Activated T-helper 17 cell treated with anti-CD3 and anti-CD28 coated beads, Interleukin-2, amount 50 U/mL, for 72 hours (primary cell): ENCODE measurements around the gene RPL10L. TPM values are rescaled to one million over a fixed set of nuclear protein-coding genes. Genes with fewer than 3 reads are reported as not detected.

ENCODE experiments used
- ATAC-seq: fragments of 150-1000 bp; cut with Tn5 transposase; replicated peaks from 2 replicates; pipeline ENCODE4 v1.10.0; 2021; ENCODE audit warnings: mild to moderate bottlenecking, moderate library complexity
- H3K27ac Mint-ChIP-seq: one replicate; pipeline ENCODE4 v1.8.0; 2022; ENCODE audit warnings: mixed read lengths
- H3K27me3 Mint-ChIP-seq: one replicate; pipeline ENCODE4 v1.8.0; 2022; ENCODE audit warnings: mixed read lengths
- H3K36me3 Mint-ChIP-seq: one replicate; pipeline ENCODE4 v1.8.0; 2022; ENCODE audit warnings: low read depth, mild to moderate bottlenecking, mixed read lengths
- H3K4me1 Mint-ChIP-seq: one replicate; pipeline ENCODE4 v1.8.0; 2022; ENCODE audit warnings: mixed read lengths
- H3K4me3 Mint-ChIP-seq: one replicate; pipeline ENCODE4 v1.8.0; 2022; ENCODE audit warnings: mild to moderate bottlenecking, mixed read lengths
- H3K9me3 Mint-ChIP-seq: one replicate; pipeline ENCODE4 v1.8.0; 2022; ENCODE audit warnings: mixed read lengths
- total RNA-seq, 2 donors: library from RNA; stranded (reverse); gene quantifications; one replicate each; pipeline ENCODE4 v1.2.3, GENCODE V29; 2022

RPL10L gene
- not detected for total RNA-seq

GRCh38 chr14:46651526-46652144 is at the start of gene RPL10L:
Gene RPL10L, minus strand, starts transcription at chr14:46651781. Its CDS starts 45 bp downstream, at chr14:46651736.
- H3K4me3 Mint-ChIP-seq = no peak within 1 kb of the TSS
- H3K27ac Mint-ChIP-seq = no peak within 1 kb of the TSS
- H3K27me3 Mint-ChIP-seq = no peaks in the 10 kb centered on the region
- ATAC-seq = no peak
- H3K4me1 Mint-ChIP-seq = no peaks in the 10 kb centered on the region
- no peaks in the 10 kb centered on the region for H3K36me3 Mint-ChIP-seq
- H3K9me3 Mint-ChIP-seq = peaks cover 10% of the 10 kb centered on the region

DNA sequence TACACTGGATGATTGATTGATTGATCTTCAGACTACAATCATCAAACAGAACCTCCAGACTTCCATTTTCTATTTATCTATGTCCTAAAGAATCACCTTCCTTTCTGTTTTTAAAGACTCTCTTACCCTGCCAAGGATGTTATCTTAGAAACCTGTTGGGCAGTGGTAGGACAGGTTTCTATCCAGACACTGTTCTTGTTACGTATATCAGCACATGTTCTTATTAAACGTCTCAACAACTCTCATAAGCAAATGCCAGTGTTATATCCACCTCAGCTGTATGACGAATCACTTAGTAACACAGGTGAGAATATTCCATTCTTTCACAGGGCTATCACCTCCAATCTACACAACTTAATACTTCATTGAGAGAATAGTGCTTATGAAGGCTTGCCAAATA is 40.2 kb upstream of the RPL10L start:
- Mint-ChIP-seq H3K4me3 (no peak overlapping the region), H3K9me3 (peaks cover 19% of the 10 kb centered on the region), H3K27me3 (no peaks in the 10 kb centered on the region), H3K36me3 (no peaks in the 10 kb centered on the region), H3K4me1 (no peaks in the 10 kb centered on the region), H3K27ac (no peak overlapping the region)
- no peak for ATAC-seq

DNA sequence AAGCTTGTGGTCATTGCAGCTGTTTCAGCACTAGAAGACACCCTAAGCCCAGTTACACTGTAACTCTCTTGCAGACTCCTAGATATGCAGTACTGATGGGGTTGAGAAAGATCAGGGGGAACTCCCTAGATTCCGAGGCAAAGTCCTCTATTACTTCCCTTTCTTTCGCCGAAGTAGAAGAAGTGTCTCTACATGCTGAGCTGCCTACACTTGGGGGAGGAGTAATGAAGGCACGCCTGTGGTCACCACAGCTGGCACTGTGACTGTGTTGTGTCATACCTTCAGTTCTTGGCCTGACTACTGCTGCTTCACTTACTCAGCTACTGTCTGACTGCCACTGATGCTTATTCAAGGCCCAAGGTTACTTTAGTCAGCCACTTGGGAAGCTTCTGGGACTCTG is 35.1 kb upstream of the RPL10L start:
- H3K4me1 Mint-ChIP-seq = no peaks in the 10 kb centered on the region
- H3K27me3 Mint-ChIP-seq = no peaks in the 10 kb centered on the region
- no peaks in the 10 kb centered on the region for H3K36me3 Mint-ChIP-seq
- H3K4me3 Mint-ChIP-seq = no peak overlapping the region
- H3K9me3 Mint-ChIP-seq = peaks cover 13% of the 10 kb centered on the region
- ATAC-seq = no peak
- no peak overlapping the region for H3K27ac Mint-ChIP-seq

GRCh38 chr14:46672128-46672527 is 20.5 kb upstream of the RPL10L start:
- Mint-ChIP-seq H3K27ac (no peak overlapping the region), H3K9me3 (peaks cover 4% of the 10 kb centered on the region), H3K4me1 (no peaks in the 10 kb centered on the region), H3K27me3 (no peaks in the 10 kb centered on the region), H3K4me3 (no peak overlapping the region), H3K36me3 (no peaks in the 10 kb centered on the region)
- no peak for ATAC-seq

DNA sequence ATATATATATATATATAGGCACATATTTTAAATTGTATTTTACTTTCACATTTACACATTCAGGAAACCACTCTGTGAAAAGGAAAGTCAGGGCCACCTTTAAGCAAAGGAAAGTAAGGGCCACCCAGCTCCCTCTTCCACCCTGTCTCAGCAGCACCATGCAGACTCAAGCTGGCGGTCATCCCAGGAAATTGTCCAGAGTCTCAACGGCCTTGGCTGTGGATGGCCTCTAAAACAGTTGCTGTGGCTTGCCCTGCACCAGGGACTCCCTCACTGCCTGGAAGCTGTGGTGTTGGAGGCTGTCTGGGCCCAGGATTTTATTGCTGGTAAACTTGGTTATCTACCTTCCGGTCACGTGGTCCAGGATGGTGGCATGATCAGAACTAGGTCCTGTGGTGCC is 11.8 kb upstream of the RPL10L start:
- no peak overlapping the region for H3K27ac Mint-ChIP-seq
- H3K36me3 Mint-ChIP-seq = no peaks in the 10 kb centered on the region
- ATAC-seq = no peak
- H3K27me3 Mint-ChIP-seq = no peaks in the 10 kb centered on the region
- peaks cover 11% of the 10 kb centered on the region for H3K9me3 Mint-ChIP-seq
- H3K4me1 Mint-ChIP-seq = no peaks in the 10 kb centered on the region
- no peak overlapping the region for H3K4me3 Mint-ChIP-seq

GRCh38 chr14:46661728-46662127 is 10.1 kb upstream of the RPL10L start:
- Mint-ChIP-seq H3K4me3 (no peak overlapping the region), H3K4me1 (no peaks in the 10 kb centered on the region), H3K9me3 (peaks cover 11% of the 10 kb centered on the region), H3K27ac (no peak overlapping the region), H3K36me3 (no peaks in the 10 kb centered on the region), H3K27me3 (no peaks in the 10 kb centered on the region)
- ATAC-seq = no peak

GRCh38 chr14:46653031-46653755 is 1.6 kb upstream of the RPL10L start:
- Mint-ChIP-seq H3K27ac (no peak overlapping the region), H3K9me3 (peaks cover 10% of the 10 kb centered on the region), H3K36me3 (no peaks in the 10 kb centered on the region), H3K4me3 (no peak overlapping the region), H3K27me3 (no peaks in the 10 kb centered on the region), H3K4me1 (no peaks in the 10 kb centered on the region)
- no peak for ATAC-seq

GRCh38 chr14:46646796-46647195 is 4.8 kb downstream of the RPL10L start:
- no peaks in the 10 kb centered on the region for H3K36me3 Mint-ChIP-seq
- ATAC-seq = no peak
- H3K27ac Mint-ChIP-seq = no peak overlapping the region
- H3K4me1 Mint-ChIP-seq = no peaks in the 10 kb centered on the region
- no peaks in the 10 kb centered on the region for H3K27me3 Mint-ChIP-seq
- no peak overlapping the region for H3K4me3 Mint-ChIP-seq
- H3K9me3 Mint-ChIP-seq = peaks cover 10% of the 10 kb centered on the region

DNA sequence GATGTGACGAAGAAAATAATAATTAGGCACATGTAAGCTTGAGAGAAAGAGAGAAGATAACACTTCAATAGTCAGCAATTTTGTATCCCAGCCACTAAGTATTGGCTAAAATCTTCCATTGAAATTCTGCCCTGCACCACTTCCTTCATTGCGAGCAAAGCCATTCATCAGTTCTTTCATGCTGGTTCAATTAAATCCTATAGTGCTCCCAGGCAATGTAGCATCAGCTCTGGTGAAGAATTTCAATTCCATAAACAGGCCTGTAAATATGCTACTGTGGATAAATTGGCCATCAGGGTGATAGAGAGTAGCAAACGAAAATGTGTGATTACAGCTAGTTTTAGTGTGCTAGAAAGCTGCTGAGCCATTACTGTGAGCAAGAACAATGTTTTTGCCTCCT is 24.7 kb downstream of the RPL10L start:
- Mint-ChIP-seq H3K27ac (no peak overlapping the region), H3K4me1 (no peaks in the 10 kb centered on the region), H3K4me3 (no peak overlapping the region), H3K9me3 (peaks cover 9% of the 10 kb centered on the region), H3K27me3 (no peaks in the 10 kb centered on the region), H3K36me3 (no peaks in the 10 kb centered on the region)
- ATAC-seq = no peak
